Endothelial cell of umbilical vein (primary cell): ENCODE measurements around the gene ERBB4. TPM values are rescaled to one million over a fixed set of nuclear protein-coding genes. Genes with fewer than 3 reads are reported as not detected.

Experiments
- BruUV-seq: library from RNA; stranded (reverse); fragments of 400-500 nt; replicated peaks from 2 replicates; lab custom pipeline; 2021; lab: Mats Ljungman, UMichigan
- CTCF ChIA-PET: fragments of 300-600, 350-600 bp; sonication (Branson Sonifier 250); formaldehyde crosslinking; loops from one replicate; lab custom pipeline; 2021; ENCODE audit warnings: antibody characterized with exemption, inconsistent platforms; lab: Charles Lee
- POLR2A ChIA-PET: fragments of 300-600, 350-600 bp; sonication (Branson Sonifier 250); formaldehyde crosslinking; loops from one replicate; lab custom pipeline; 2021; ENCODE audit warnings: antibody characterized with exemption, inconsistent platforms; lab: Charles Lee
- DNase-seq: peaks from one replicate; pipeline ENCODE4 v3.0.0-alpha.2; 2011; ENCODE audit warnings: low read depth, low spot score
- FAIRE-seq: peaks from 2 replicates; lab custom pipeline; 2011; peaks lifted over from hg19 to GRCh38; lab: Jason Lieb, UNC
- H2AFZ ChIP-seq: 2 replicates; pipeline ENCODE4 v1.6.0; 2012; ENCODE audit warnings: low read depth, low read length, control low read depth, inconsistent platforms
- H3K27ac ChIP-seq: 2 replicates; pipeline ENCODE4 v1.5.1; 2011; ENCODE audit warnings: low read depth, mild to moderate bottlenecking, control low read depth, low read length, moderate library complexity; ENCODE audit not compliant: insufficient read depth
- H3K27me3 ChIP-seq, 2 experiments: 2 replicates each; pipeline versions ENCODE4 v1.6.0 to v1.6.1; 2011; ENCODE audit warnings: low read length in 2 of 2, mixed read lengths in 1 of 2; ENCODE audit not compliant: control insufficient read depth in 2 of 2, insufficient read depth in 2 of 2
- H3K36me3 ChIP-seq, 2 experiments: 2 replicates in 1 of 2; 3 replicates in 1 of 2; pipeline ENCODE4 v1.5.1; 2011; ENCODE audit warnings: low read length in 2 of 2, mild to moderate bottlenecking in 1 of 2, moderate library complexity in 1 of 2; ENCODE audit not compliant: control insufficient read depth in 2 of 2, insufficient read depth in 2 of 2; ENCODE audit errors: extremely low read depth in 1 of 2
- H3K4me1 ChIP-seq: 3 replicates; pipeline ENCODE4 v1.5.1; 2011; ENCODE audit warnings: mild to moderate bottlenecking, low read length; ENCODE audit not compliant: control insufficient read depth, insufficient read depth; ENCODE audit errors: extremely low read depth
- H3K4me2 ChIP-seq: 2 replicates; pipeline ENCODE4 v1.6.1; 2011; ENCODE audit warnings: low read length, control low read depth, mixed read lengths; ENCODE audit not compliant: insufficient read depth
- H3K4me3 ChIP-seq, 3 experiments: fragments of 200-600 bp in 1 of 3; sonication (generic), shearing (Covaris generic) in 1 of 3; replicated peaks in 1 of 3; 2 replicates each; pipeline ENCODE4 v1.5.1; 2011 to 2016; ENCODE audit warnings: control low read depth in 3 of 3, low read length in 3 of 3, mild to moderate bottlenecking in 2 of 3, inconsistent platforms in 1 of 3, low read depth in 1 of 3, moderate library complexity in 1 of 3; ENCODE audit not compliant: insufficient read depth in 1 of 3
- H3K79me2 ChIP-seq: 2 replicates; pipeline ENCODE4 v1.6.0; 2012; ENCODE audit warnings: low read length, inconsistent platforms; ENCODE audit not compliant: control insufficient read depth, insufficient read depth
- H3K9ac ChIP-seq: replicated peaks from 2 replicates; pipeline ENCODE3; 2011; ENCODE audit warnings: low read length, control low read depth; ENCODE audit not compliant: insufficient read depth; ENCODE audit errors: extremely low read depth
- H3K9me1 ChIP-seq: replicated peaks from 3 replicates; pipeline ENCODE4 v1.6.0; 2011; ENCODE audit warnings: mild to moderate bottlenecking, low read length; ENCODE audit not compliant: control insufficient read depth, insufficient read depth; ENCODE audit errors: extremely low read depth
- H3K9me3 ChIP-seq: replicated peaks from 2 replicates; pipeline ENCODE4 v1.5.1; 2012; ENCODE audit warnings: low read length, inconsistent platforms; ENCODE audit not compliant: control insufficient read depth, insufficient read depth
- H4K20me1 ChIP-seq: replicated peaks from 2 replicates; pipeline ENCODE3; 2011; ENCODE audit warnings: mild to moderate bottlenecking, low read length; ENCODE audit not compliant: control insufficient read depth, insufficient read depth; ENCODE audit errors: extremely low read depth
- CTCF ChIP-seq, 2 donors: IDR thresholded peaks; 1 replicate in 1 of 2; 2 replicates in 1 of 2; pipeline ENCODE4 v1.5.1; 2011; ENCODE audit warnings: low read length in 2 of 2, mild to moderate bottlenecking in 2 of 2, moderate library complexity in 2 of 2, control low read depth in 1 of 2, inconsistent platforms in 1 of 2, low read depth in 1 of 2; ENCODE audit not compliant: insufficient read depth in 1 of 2; ENCODE audit errors: extremely low read depth in 1 of 2
- EZH2 ChIP-seq: IDR thresholded peaks from 2 replicates; pipeline ENCODE4 v1.6.1; 2012; ENCODE audit warnings: borderline replicate concordance, low read depth, mild to moderate bottlenecking, moderate library complexity, low read length, inconsistent platforms; ENCODE audit not compliant: severe bottlenecking
- FOS ChIP-seq: IDR thresholded peaks from 2 replicates; pipeline ENCODE4 v1.6.1; 2011; ENCODE audit warnings: mild to moderate bottlenecking, low read length, moderate library complexity, borderline replicate concordance; ENCODE audit not compliant: insufficient read depth
- GATA2 ChIP-seq: IDR thresholded peaks from 2 replicates; pipeline ENCODE4 v1.7.0; 2011; ENCODE audit warnings: low read depth, mild to moderate bottlenecking, moderate library complexity, mixed read lengths, low read length; ENCODE audit not compliant: insufficient read length, insufficient read depth
- JUN ChIP-seq: IDR thresholded peaks from 2 replicates; pipeline ENCODE4 v1.6.1; 2011; ENCODE audit warnings: borderline replicate concordance, low read depth; ENCODE audit not compliant: insufficient read length, insufficient read depth
- MYC ChIP-seq: IDR thresholded peaks from one replicate; pipeline ENCODE4 v1.6.1; 2011; ENCODE audit warnings: mild to moderate bottlenecking, low read depth, low read length
- POLR2A ChIP-seq: IDR thresholded peaks from 2 replicates; pipeline ENCODE4 v1.6.1; 2012; ENCODE audit warnings: low read depth, mild to moderate bottlenecking, control low read depth, low read length
- POLR2AphosphoS5 ChIP-seq: IDR thresholded peaks from 2 replicates; pipeline ENCODE4 v1.6.1; 2012; ENCODE audit warnings: low read depth, mild to moderate bottlenecking, control low read depth, low read length, moderate library complexity; ENCODE audit not compliant: insufficient read depth
- dilution Hi-C: fragments of 300-500 bp; cut with MboI; formaldehyde crosslinking; loops from one replicate; pipeline ENCODE4 v1.15.0; 2019; ENCODE audit warnings: low sequenced_read_pairs; ENCODE audit not compliant: extremely low pct_ligation_motif_present
- intact Hi-C: fragments of 100-400 bp; cut with micrococcal nuclease; formaldehyde crosslinking; loops from one replicate; pipeline ENCODE4 v1.10.0; 2022
- polyA plus RNA-seq, 4 experiments: library from polyadenylated mRNA; depleted of rRNA in 3 of 4; stranded (reverse) in 3 of 4; unstranded in 1 of 4; fragments of >200 nt; gene quantifications; 2 replicates each; pipeline versions ENCODE4 v1.2.1 to v1.2.3, GENCODE V29; 2011 to 2012; ENCODE audit warnings: missing spikeins in 1 of 4
- total RNA-seq: library from RNA; stranded (reverse); gene quantifications from 2 replicates; pipeline ENCODE4 v1.2.3, GENCODE V29; 2021
- TF ChIP-seq, protein P1 (sequence below): IDR thresholded peaks from 2 replicates; pipeline ENCODE4 v1.6.1; 2011; ENCODE audit not compliant: insufficient read depth, insufficient read length

ERBB4 gene
- total and polyA plus RNA-seq, 2 donors (not counting 3 experiments of a cell fraction or from before 2014, with no cell fraction given): 0.01 to 0.27 TPM

- no peak for DNase-seq
- no peaks in the 10 kb centered on the region for H4K20me1 ChIP-seq
- no peak overlapping the region for H3K9ac ChIP-seq
- no peak overlapping the region for H3K4me2 ChIP-seq
- CTCF ChIA-PET: interaction anchor here (0.9 kb wide), 1 partner anchor 15 kb away, joined by 3 read pairs; no protein-coding TSS in a partner anchor
- no peak overlapping the region for H2AFZ ChIP-seq
- H3K27ac ChIP-seq: no peak overlapping the region
- no peak overlapping the region for H3K4me3 ChIP-seq
- no TSS peak for BruUV-seq
- H3K79me2 ChIP-seq: no peaks in the 10 kb centered on the region
- POLR2A ChIA-PET: no interaction called here
- intact Hi-C loops: no loop called here
- dilution Hi-C loops: no loop called here
- H3K9me3 ChIP-seq: no peaks in the 10 kb centered on the region
- no peaks in the 10 kb centered on the region for H3K9me1 ChIP-seq
- TF ChIP-seq EZH2: no peak
- TF ChIP-seq, protein P1, sequence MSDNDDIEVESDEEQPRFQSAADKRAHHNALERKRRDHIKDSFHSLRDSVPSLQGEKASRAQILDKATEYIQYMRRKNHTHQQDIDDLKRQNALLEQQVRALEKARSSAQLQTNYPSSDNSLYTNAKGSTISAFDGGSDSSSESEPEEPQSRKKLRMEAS: no peak
- no peak for TF ChIP-seq MYC
- no peak for TF ChIP-seq GATA2
- no peak for TF ChIP-seq JUN
- no peak for TF ChIP-seq POLR2AphosphoS5
- no peak for TF ChIP-seq POLR2A
- no peak for TF ChIP-seq CTCF (IDR thresholded peaks at IDR 0.05; ENCODE audit: extremely low read depth in 1 of 2, insufficient read depth in 1 of 2, low read depth in 1 of 2, low read length in 2 of 2)
- TF ChIP-seq FOS: no peak
- peaks cover 7% of the 10 kb centered on the region for H3K4me1 ChIP-seq
- no peaks in the 10 kb centered on the region for H3K27me3 ChIP-seq
- no peak for FAIRE-seq
- H3K36me3 ChIP-seq: no peaks in the 10 kb centered on the region
Measured at GRCh38 chr2:211674715-211675114, 863.9 kb downstream of the ERBB4 start.
